Smooth muscle cell (in vitro differentiated cells): ENCODE data around the gene SOX8. TPM values are rescaled to one million over a fixed set of nuclear protein-coding genes. Genes with fewer than 3 reads are reported as not detected.

Experiments used
- DNase-seq: peaks from one replicate; lab custom pipeline; 2025; ENCODE audit not compliant: unreplicated experiment; lab: John Stamatoyannopoulos, UW
- H2AFZ ChIP-seq: fragments of 200-600 bp; sonication (generic); 2 replicates; pipeline ENCODE4 v1.6.0; 2016; ENCODE audit warnings: antibody characterized with exemption, low read depth, mild to moderate bottlenecking
- H3F3A ChIP-seq: fragments of 200-600 bp; sonication (generic); 2 replicates; pipeline ENCODE4 v1.6.0; 2017; ENCODE audit warnings: antibody characterized with exemption, low read depth
- H3K27ac ChIP-seq: fragments of 200-600 bp; sonication (generic); 2 replicates; pipeline ENCODE4 v1.5.1; 2016; ENCODE audit warnings: low read depth, mild to moderate bottlenecking
- H3K27me3 ChIP-seq: fragments of 200-600 bp; sonication (generic); 2 replicates; pipeline ENCODE4 v1.6.1; 2016; ENCODE audit warnings: low read depth, mild to moderate bottlenecking
- H3K36me3 ChIP-seq: fragments of 200-600 bp; sonication (generic); 2 replicates; pipeline ENCODE4 v1.5.1; 2016; ENCODE audit warnings: low read depth
- H3K4me1 ChIP-seq: fragments of 200-600 bp; sonication (generic); 2 replicates; pipeline ENCODE4 v1.5.1; 2016; ENCODE audit warnings: low read depth
- H3K4me2 ChIP-seq: fragments of 200-600 bp; sonication (generic); 2 replicates; pipeline ENCODE4 v1.6.0; 2016; ENCODE audit warnings: mild to moderate bottlenecking
- H3K4me3 ChIP-seq: fragments of 200-600 bp; sonication (generic); 2 replicates; pipeline ENCODE4 v1.5.1; 2016; ENCODE audit warnings: mild to moderate bottlenecking
- H3K79me2 ChIP-seq: fragments of 200-600 bp; sonication (generic); 2 replicates; pipeline ENCODE4 v1.6.0; 2016; ENCODE audit warnings: low read depth, mild to moderate bottlenecking
- H3K9ac ChIP-seq: fragments of 200-600 bp; sonication (generic); 2 replicates; pipeline ENCODE4 v1.6.0; 2016; ENCODE audit warnings: low read depth
- H3K9me3 ChIP-seq: fragments of 200-600 bp; sonication (generic); replicated peaks from 2 replicates; pipeline ENCODE4 v1.5.1; 2016; ENCODE audit warnings: low read depth
- H4K20me1 ChIP-seq: fragments of 200-600 bp; sonication (generic); 2 replicates; pipeline ENCODE4 v1.6.0; 2016; ENCODE audit warnings: low read depth
- CTCF ChIP-seq: fragments of 200-600 bp; sonication (generic); IDR thresholded peaks from 2 replicates; pipeline ENCODE4 v1.5.1; 2017; ENCODE audit warnings: borderline replicate concordance, mild to moderate bottlenecking, antibody characterized with exemption; ENCODE audit not compliant: insufficient read depth, poor library complexity, severe bottlenecking
- WGBS: methylation state at CpG from one replicate; pipeline ENCODE4 v1.1.7; 2016; ENCODE audit warnings: low lambda C conversion rate; 5-methylcytosine and 5-hydroxymethylcytosine counted together
- polyA plus RNA-seq: library from polyadenylated mRNA; unstranded; fragments of >200 nt; fragmentation: Nextera tagmentation; extraction: Ambion mirVana; gene quantifications from 2 replicates; pipeline ENCODE4 v1.2.1, GENCODE V29; 2016
- total RNA-seq: library from RNA; depleted of rRNA; stranded (reverse); fragments of >200 nt; gene quantifications from 2 replicates; pipeline ENCODE4 v1.2.3, GENCODE V29; 2014

SOX8 gene
- total and polyA plus RNA-seq, 2 experiments from 2014 or later = 1.8 to 3.5 TPM

DNA sequence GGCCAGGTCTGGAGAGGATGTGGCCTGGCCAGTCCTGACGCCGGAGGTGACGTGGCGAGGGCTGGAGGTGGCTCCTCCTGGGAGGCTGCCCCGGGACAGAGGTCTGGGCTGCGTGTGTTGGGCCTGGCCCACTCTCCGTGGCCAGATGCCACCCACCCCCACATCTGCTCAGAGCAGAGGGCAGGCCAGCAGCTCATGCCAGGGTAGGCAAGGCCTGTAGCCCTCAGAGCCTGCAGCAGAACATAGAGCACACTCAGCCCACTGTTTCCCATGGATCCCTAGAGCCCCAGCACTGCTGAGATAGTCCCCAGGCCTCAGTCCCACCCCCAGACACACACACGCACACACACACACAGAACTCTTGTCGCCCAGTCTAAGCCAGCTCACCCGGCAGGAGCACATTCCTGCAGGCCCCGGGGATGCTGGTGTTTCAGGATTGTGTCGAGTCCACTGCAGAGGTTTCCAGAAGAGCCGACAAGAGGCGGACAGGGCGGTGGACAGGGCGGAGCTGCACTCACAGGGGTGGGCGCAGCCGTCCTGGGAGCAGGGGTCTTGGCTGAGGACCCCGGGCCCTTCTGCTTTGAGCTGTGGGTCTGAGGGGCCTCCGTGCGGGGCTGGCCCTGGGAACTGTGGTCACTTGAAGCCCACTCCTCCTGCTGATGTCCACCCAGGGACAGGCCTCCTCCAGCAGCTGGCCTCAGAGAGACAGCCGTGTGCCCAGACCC is 33.4 kb downstream of the SOX8 start:
- Histone ChIP-seq H3K36me3 (no peaks in the 10 kb centered on the region), H3F3A (no peaks in the 10 kb centered on the region), H3K4me3 (no peak overlapping the region), H3K27ac (peak overlapping the region; percentile 18), H3K27me3 (no peaks in the 10 kb centered on the region), H3K4me2 (no peak overlapping the region), H3K79me2 (no peaks in the 10 kb centered on the region), H3K9me3 (no peaks in the 10 kb centered on the region), H3K9ac (no peak overlapping the region), H2AFZ (no peak overlapping the region), H4K20me1 (no peaks in the 10 kb centered on the region), H3K4me1 (peaks cover 10% of the 10 kb centered on the region)
- 66% methylated on average over 21 of the region's 22 CpGs for WGBS
- DNase-seq = no peak
- TF ChIP-seq CTCF = no peak

DNA sequence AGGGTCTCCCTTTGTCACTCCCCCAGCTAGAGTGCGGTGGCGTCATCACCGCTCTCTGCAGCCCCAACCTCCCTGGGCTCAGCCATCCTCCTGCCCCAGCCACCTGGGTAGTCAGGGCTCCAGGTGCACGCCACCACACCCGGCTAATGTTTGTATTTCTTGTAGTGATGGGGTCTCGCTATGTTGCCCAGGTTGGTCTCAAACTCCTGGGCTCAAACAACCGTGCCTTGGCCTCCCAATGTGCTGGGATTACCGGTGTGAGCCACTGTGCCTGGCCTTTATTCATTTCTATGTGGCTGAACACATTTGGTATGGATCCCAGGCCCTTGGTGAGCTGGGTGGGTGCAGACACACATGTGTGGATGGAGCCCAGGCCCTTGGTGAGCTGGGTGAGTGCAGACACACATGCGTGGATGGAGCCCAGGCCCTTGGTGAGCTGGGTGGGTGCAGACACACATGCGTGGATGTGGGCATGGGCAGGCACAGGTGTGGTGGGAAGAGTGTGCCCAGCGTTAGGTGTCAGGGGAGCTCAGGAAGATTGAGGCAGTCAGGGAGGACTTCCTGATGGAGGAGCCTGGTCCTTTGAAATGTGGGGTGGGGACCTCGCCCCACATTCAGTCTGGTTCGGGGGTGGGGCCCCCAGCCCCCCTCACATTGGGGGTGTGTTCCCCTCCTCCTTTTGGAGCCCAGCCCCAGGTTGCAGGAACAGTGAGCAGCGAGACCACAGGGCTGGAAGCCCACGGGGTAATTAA is 37.1 kb downstream of the SOX8 start:
- no peak overlapping the region for H3K4me2 ChIP-seq
- no peaks in the 10 kb centered on the region for H3K36me3 ChIP-seq
- H3K27me3 ChIP-seq = no peaks in the 10 kb centered on the region
- no peak for DNase-seq
- no peak for TF ChIP-seq CTCF
- no peak overlapping the region for H3K27ac ChIP-seq
- no peak overlapping the region for H3K9ac ChIP-seq
- no peak overlapping the region for H2AFZ ChIP-seq
- H3K79me2 ChIP-seq = no peaks in the 10 kb centered on the region
- no peaks in the 10 kb centered on the region for H3K9me3 ChIP-seq
- no peak overlapping the region for H3K4me3 ChIP-seq
- peaks cover 14% of the 10 kb centered on the region for H3K4me1 ChIP-seq
- 87% methylated on average over 14 of the region's 15 CpGs for WGBS
- no peaks in the 10 kb centered on the region for H3F3A ChIP-seq
- no peaks in the 10 kb centered on the region for H4K20me1 ChIP-seq

GRCh38 chr16:1019231-1020090 is 37.9 kb downstream of the SOX8 start:
- peaks cover 12% of the 10 kb centered on the region for H3K4me1 ChIP-seq
- no peak for TF ChIP-seq CTCF
- H3K9me3 ChIP-seq = no peaks in the 10 kb centered on the region
- no peaks in the 10 kb centered on the region for H3F3A ChIP-seq
- no peaks in the 10 kb centered on the region for H4K20me1 ChIP-seq
- H2AFZ ChIP-seq = no peak overlapping the region
- H3K36me3 ChIP-seq = no peaks in the 10 kb centered on the region
- H3K9ac ChIP-seq = no peak overlapping the region
- H3K27me3 ChIP-seq = no peaks in the 10 kb centered on the region
- no peak for DNase-seq
- H3K4me3 ChIP-seq = no peak overlapping the region
- no peaks in the 10 kb centered on the region for H3K79me2 ChIP-seq
- no peak overlapping the region for H3K27ac ChIP-seq
- no peak overlapping the region for H3K4me2 ChIP-seq
- 88% methylated on average over 65 of the region's 66 CpGs for WGBS
